ENCODE results near the gene CHRM4.

DNA sequence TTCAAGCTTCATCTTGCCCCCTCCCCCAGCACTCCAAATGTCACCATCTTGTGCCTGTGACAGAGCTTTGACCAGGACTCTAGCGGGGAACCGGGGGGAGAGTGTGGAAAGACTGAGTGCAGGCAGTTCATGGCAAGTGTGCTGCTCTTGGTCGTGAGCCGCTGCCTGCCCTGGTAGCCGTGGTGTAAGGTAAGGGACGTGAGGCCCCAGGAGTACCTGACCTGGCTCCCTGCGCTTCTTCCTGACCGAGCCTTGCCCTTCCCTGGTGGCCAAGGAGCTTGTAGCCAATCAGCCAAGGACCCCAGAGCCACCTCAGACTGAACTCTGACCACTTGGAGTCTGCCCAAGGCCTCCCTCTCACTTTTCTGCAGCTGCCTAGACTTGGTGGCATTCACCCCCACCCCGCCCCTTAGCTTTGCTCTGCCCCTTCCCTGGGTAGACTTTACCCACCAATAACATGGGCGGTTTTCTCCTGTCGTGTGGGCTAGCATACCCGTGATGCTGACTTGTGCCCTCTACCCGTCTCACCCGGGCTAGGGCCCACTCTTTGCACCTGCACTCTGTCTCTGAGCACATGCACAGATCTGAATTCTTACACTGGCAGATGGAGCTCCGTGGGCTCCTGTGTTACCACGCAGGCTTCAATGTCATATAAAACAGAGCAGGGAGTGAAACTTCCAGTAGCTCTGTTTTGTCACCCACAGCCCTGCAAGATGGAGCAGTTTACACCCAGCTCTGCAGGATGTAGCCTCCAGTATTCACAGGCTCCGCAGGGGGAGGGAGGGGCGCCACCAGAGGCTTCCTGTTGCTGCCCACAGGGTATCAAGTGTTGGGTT is 42.8 kb downstream of the CHRM4 start:
- TF ChIP-seq, protein P1, sequence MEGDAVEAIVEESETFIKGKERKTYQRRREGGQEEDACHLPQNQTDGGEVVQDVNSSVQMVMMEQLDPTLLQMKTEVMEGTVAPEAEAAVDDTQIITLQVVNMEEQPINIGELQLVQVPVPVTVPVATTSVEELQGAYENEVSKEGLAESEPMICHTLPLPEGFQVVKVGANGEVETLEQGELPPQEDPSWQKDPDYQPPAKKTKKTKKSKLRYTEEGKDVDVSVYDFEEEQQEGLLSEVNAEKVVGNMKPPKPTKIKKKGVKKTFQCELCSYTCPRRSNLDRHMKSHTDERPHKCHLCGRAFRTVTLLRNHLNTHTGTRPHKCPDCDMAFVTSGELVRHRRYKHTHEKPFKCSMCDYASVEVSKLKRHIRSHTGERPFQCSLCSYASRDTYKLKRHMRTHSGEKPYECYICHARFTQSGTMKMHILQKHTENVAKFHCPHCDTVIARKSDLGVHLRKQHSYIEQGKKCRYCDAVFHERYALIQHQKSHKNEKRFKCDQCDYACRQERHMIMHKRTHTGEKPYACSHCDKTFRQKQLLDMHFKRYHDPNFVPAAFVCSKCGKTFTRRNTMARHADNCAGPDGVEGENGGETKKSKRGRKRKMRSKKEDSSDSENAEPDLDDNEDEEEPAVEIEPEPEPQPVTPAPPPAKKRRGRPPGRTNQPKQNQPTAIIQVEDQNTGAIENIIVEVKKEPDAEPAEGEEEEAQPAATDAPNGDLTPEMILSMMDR (IDR thresholded peaks at IDR 0.05) = no peak
- no peak for TF ChIP-seq POLR2A (IDR thresholded peaks at IDR 0.05)

All from body of pancreas (tissue), 4 donors.